ENCODE data around the gene FHIT.

The FHIT gene

GRCh38 chr3:60339304-60339703, 911.9 kb downstream of the FHIT start:
- DNase-seq (ENCODE audit: low read depth in 3 of 3), result no peak

DNA sequence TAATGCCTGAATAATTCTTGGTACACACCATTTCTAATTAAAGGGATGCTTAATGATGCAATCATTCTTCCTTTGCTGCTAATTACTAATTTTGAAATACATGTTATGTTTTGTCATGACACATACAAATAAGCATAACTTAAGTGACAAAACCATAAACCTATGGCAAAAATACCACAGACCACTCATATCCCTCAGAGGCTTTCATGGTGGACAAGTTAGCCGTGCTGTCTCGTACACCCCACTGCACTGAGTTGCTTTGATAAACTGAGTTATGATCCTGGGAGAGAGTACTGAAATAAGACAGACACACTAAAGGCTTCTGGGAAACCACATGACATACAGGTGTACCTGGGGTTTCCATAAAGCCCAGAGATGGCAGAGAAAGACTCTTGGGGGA, 913.8 kb downstream of the FHIT start:
- no peak for DNase-seq (ENCODE audit: low read depth in 3 of 3)

DNA sequence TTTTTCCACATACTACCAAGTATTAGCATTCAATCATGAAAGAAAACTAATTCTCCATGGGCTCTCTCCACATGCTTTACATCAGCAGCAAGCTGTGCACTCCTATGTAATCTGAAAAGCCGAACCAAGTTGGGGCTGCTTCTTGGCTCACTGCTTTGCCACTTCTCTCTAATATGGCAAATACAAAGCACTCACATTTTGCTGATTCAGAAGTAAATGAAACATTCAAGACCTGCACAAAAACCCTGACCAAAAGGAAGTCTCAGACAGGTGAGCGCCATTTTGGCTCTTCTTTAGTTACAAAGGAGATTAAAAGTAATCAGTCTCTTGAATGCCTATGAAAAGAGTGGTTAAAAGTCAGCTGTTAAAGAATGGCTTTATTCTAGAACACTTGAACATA, 915.2 kb downstream of the FHIT start:
- no peak for DNase-seq (ENCODE audit: low read depth in 3 of 3)

GRCh38 chr3:60333710-60334109, 917.5 kb downstream of the FHIT start:
- no peak for DNase-seq (ENCODE audit: low read depth in 3 of 3)

DNA sequence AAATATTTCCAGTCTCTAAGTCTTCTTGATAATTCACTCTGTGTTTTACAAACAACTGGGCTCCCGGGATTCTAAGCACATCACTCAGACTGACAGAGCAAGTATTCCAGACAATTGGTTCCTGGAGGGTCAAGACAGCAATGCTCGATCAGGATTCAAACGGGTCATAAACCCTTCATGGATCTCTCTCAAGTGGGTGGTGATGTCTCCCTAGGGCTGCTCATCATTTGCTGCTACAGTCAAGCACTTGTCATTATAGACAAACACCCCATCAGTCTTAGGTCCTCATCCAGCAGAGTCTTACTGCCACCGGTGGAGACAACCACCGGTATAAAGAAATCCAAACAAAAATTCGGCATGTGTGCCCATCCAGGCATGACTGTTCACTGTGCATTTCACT, 921.1 kb downstream of the FHIT start:
- DNase-seq (ENCODE audit: low read depth in 3 of 3), result no peak

DNA sequence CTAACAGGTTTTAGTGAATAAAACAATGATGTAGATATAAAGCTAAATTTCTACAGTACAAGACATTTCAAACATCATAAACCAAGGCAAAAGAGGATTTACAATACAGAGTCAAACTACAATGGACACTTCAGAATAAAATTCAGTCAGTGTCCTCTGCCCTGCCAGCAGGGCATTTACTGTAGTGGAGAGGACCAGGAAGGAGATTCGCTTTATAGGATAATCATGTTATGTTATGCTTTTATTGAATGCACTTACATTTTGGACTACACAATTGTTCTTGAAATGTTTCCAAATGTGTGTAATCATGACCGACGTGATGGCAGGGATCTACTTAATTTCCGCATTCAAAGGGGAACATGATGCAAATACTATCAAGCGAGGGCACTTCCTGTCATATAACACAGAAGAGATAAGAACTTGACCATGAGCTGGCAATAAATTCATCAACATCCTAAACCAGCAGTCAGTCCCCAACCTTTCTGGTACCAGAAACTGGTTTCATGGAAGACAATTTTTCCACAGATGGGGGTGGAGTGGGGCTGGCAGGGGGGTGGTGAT, 925.6 kb downstream of the FHIT start:
- DNase-seq (ENCODE audit: low read depth in 3 of 3), result no peak

GRCh38 chr3:60323651-60324050, 927.6 kb downstream of the FHIT start:
- no peak for DNase-seq (ENCODE audit: low read depth in 3 of 3)

DNA sequence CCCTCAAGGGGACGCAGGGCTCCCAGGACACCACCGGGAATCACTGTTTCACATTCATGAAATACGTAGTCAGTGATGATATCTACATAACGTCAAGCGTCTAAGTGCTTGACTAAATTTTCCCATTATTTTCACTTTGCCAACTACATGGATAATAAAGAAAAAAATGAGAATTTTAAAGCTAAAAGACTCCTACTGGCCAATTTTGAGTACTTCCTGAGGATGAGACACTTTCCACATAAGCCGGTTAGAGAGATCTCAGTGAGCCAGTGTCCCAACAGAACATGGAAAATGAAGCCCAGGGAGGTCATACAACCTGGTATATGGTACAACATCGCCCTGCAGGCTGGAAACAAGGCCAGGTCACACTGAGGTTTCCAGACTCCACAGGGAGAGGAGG, 928.1 kb downstream of the FHIT start:
- DNase-seq (ENCODE audit: low read depth in 3 of 3), result no peak

DNA sequence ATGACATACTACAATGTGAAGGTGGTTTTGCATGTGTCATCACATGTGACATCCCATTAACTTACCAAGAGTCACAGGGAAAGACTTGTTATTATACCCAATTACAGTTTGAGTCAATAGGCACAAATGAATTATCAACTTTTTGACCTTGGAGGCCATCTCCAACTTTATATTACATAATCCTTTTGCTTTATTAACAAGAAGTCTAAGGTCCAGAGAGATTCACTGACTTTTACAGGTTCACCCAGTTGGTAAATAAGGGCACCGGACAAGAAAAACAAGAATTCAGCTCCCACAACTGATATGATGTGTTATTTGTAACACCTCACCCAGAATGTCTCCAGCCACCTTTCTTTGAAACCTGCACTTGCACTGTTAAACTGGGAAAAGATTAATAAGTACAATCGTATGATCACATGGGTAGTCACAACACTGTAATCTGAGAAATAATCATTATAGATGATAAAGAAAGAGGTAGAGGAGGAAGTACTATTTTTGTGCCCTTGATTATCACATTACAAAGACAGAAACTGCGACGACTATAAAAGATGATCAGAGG, 928.9 kb downstream of the FHIT start:
- DNase-seq (ENCODE audit: low read depth in 3 of 3), result no peak

DNA sequence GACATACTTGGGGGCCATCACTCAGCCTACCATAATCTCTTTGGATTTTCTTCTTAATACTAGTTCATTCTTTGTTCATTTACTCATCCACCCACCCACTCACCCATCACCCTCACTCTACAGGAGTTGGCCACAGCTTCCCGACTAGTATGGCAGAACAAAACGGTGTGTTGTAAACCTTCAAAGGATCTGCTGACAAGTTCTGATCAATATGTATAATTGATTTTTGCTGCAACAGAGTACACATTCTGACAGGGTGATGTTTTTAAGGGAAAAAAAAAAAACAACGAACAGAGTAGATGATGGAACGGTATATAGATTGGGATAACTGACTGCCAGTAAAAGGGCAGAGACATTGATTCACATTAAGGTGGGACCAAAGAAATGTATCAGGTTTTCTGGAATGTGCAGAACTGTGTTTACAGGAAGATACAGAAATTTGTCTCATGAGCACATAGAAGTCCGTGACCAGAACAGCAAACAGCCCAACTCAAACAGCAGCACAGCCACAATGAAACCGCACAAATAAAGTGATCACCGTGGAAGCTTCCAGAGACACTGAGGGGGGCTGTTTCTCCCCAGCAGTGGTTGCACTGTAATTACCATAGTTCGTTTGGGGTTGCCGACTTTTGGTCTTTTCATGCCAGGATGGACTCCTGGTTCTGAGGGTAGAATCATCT, 931.9 kb downstream of the FHIT start:
- no peak for DNase-seq (ENCODE audit: low read depth in 3 of 3)

DNA sequence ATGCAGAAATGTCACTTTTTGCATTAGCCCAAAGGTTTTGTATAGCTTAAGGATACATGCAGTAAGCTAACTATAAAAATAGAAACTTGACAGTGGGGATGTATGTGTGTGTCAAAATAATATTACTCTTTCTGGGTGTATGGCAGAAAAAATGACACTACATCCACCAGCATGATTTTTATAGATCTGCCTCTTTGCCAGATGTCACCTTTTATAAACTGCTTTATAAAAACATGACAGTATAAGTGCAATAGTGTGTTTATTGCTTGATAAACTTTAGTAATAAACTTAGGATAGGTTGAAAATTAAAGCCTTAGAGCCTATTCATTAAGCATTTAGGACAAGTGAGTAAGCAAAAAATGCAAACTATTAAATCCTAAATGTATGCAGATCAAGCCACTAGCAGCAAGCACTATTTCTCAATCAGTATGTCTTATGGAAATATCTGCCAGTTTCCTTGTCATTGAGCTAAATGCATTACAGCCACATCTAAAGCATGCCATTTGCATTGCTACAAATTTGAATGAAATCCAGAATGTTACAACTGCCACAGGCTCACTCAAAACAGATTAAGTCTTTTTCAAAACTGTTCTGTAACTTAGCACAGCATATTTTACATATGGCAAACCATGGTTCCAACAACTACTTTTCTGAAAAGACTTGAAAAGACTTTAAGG, 935.0 kb downstream of the FHIT start:
- no peak for DNase-seq (ENCODE audit: low read depth in 3 of 3)

DNA sequence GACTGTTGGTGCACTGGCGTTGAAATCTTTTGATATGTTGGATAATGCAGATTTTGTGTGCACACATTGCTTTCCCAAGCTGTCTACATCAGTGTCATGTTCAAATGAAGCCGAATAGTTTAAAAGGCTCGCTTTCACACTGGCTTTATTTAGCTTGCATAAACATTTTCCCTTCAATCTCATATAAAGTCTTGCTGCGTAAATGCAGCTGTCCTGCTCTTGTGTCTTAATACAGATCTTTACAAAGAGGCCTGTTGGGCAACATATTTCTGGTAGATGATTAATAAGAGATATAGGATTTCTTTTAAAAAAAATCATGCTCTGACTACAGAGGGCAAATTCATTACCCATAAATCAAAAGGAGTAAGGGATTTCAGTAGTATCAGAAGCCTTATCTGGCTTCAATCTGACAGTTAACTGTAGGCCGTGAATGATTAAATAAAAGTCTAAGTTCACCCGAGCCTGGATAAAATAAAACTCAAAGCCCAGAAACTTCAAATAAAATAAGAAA, 937.2 kb downstream of the FHIT start:
- no peak for DNase-seq (ENCODE audit: low read depth in 3 of 3)

DNA sequence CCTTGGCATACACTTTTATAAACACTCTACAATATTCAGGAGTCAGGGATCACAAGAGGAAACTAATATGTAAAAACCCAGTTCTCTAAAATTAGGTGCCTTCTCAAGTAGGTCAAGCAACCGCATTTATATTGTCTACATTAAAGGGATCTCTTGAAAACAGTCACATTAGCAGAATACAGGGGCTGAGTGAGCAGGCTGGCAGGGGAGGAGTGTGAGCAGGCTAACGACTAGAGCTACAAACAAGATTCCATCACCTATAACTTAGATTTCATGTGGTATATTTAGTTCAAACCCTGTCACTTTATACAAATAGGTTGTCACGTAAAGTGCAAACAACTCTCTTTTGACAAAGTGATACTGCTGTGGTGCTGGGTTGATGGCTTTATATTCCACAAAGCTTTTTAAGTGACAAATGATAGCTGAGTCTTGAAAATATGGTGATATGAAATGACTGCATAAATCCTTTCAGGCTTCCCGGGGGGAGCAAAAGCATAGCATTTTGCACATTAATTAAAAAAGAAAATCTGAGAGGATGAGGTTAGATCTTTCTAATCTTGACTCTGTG, 937.9 kb downstream of the FHIT start:
- DNase-seq (ENCODE audit: low read depth in 3 of 3), result no peak

DNA sequence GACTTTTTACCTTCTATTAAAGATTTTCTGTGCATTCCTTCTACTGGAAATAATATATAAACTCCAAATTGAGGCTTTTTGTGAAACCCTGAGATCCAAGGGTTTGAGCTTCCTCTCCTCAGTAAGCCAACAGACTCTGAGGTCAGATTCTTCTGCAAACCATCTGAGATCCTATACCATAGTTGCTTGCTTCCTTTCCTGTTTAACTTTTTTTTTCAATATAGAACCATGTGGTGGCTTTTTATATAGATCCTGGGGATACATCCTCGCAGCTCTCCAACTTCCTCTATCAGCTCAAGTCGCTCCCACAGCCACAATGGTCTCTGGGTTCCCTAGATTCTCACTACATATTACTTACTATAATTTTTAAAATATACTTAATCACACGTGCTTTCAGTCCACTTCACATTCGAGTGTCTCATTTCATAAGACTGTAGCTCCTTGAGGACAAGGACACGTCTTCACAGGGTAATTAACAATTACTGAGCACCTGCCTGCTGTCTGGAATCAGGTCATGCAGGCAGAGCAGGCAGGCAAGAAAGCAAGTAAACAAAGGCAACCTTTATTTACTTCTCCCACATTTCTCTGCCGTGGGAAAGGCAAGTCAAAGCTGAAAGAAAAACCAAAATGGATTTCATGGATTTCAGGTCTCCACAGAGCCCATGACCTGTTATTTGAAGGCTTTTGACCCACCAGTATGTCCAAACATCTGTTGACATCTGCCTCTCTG, 941.5 kb downstream of the FHIT start:
- DNase-seq (ENCODE audit: low read depth in 3 of 3), result no peak

- DNase-seq (ENCODE audit: low read depth in 3 of 3), result no peak
These were observed 942.4 kb downstream of the FHIT start for GRCh38 chr3:60308808-60309207.

GRCh38 chr3:60307562-60308199, 943.6 kb downstream of the FHIT start:
- DNase-seq (ENCODE audit: low read depth in 3 of 3), result no peak

GRCh38 chr3:60304112-60304511, 947.1 kb downstream of the FHIT start:
- DNase-seq (ENCODE audit: low read depth in 3 of 3), result no peak

DNA sequence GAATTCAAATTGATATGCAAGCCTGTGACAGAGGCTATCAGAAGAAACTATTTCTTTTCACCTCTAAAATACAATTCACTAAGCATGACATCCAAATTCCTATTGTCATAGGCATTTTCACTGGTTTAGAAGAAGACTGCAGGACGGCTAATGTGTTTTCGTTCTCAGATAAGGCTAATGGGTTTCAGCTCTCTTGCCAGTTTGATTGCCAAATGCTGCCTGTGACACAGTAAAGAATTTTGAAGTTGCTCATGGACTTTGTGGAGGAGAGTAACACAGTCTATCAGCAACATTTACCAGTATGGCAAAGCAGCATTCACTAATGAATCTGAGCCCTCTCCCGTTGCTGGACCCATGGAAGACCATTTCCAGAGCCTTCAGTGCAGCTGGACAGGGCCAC, 948.1 kb downstream of the FHIT start:
- DNase-seq (ENCODE audit: low read depth in 3 of 3), result no peak

DNA sequence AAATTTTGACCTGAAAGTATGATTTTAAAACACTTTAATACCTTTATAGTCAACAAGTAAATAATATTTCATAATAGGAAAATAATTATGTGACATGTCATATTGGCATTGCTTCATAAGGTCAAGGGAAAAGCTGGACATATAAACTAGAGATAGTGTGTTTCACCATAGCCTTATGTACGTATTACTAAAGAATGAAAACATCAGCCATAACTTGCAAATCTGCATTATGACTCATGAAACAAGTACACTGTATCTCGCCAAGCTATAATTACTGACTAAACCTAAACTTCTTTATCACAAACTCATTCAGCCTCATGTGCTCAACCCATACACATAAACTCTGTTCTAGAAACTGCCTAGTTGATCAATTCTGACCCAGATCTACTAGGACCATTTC, 950.1 kb downstream of the FHIT start:
- DNase-seq (ENCODE audit: low read depth in 3 of 3), result no peak

DNA sequence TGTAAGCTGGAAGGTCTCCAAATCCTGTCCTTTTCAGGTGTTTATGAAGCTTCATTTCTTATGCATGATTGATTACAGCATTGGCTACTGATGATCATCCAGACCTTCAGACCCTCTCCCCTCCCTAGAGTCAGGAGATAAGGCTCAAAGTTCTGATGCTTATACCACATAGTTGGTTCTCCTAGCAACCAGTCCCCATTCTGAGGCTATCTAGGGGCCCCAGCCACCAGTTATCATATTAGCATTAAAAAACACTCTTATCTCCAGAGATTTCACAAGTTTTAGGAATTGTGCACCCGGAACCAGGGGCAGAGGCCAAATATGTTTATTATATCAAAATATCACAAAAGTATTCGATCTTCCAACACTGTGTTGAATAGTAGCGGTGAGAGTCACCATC, 953.1 kb downstream of the FHIT start:
- no peak for DNase-seq (ENCODE audit: low read depth in 3 of 3)

DNA sequence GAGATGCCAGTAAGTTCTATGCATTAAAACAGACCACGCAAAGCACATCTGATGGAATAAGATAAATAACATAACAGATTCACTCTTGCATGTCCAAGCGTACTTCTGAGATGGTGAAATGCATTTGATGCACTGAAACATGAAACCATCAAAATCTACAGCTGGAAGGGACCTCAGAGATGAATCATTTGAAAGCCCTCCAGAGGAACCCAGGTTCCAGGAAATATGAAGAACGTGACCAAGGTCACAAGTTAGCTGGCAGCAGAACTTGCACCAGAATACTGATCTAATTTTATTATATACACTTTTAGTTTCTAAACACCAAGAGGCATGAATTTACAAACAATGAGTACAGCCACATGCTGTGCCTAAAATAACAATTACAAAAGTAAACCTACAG, 957.1 kb downstream of the FHIT start:
- no peak for DNase-seq (ENCODE audit: low read depth in 3 of 3)

All from stimulated activated CD4-positive, alpha-beta T cell treated with anti-CD3 and anti-CD28 coated beads, TNF-alpha, amount 100 ng/mL, for 4 hours (primary cell).